Measurements from ENCODE around the gene ZBTB18.

Gene ZBTB18

GRCh38 chr1:244082969-244083368 is 31.9 kb downstream of the ZBTB18 start (continued):
- no peak for TF ChIP-seq TSHZ2 (CRISPR knock-in tag; IDR thresholded peaks at IDR 0.05)
- no peak for TF ChIP-seq ZNF70 (CRISPR knock-in tag; IDR thresholded peaks at IDR 0.05)
- no peak for TF ChIP-seq ESRRG (CRISPR knock-in tag; IDR thresholded peaks at IDR 0.05)
- TF ChIP-seq RARB (CRISPR knock-in tag; IDR thresholded peaks at IDR 0.05) = no peak
- no peak for TF ChIP-seq TOX (CRISPR knock-in tag; IDR thresholded peaks at IDR 0.05; ENCODE audit: borderline replicate concordance)
- TF ChIP-seq ARNTL (CRISPR knock-in tag; IDR thresholded peaks at IDR 0.05; ENCODE audit: borderline replicate concordance, low read depth) = no peak
- no peak for TF ChIP-seq ISL1 (CRISPR knock-in tag; IDR thresholded peaks at IDR 0.05)
- no peak for TF ChIP-seq CSDC2 (CRISPR knock-in tag; IDR thresholded peaks at IDR 0.05)
- no peak for TF ChIP-seq PPARA (CRISPR knock-in tag; IDR thresholded peaks at IDR 0.05; ENCODE audit: borderline replicate concordance)
- TF ChIP-seq BACH2 (CRISPR knock-in tag; IDR thresholded peaks at IDR 0.05; ENCODE audit: borderline replicate concordance) = no peak

- no peak for ATAC-seq
- TF ChIP-seq OSR1 (CRISPR knock-in tag; IDR thresholded peaks at IDR 0.05) (no peak), ZNF565 (CRISPR knock-in tag; conservative IDR thresholded peaks at IDR 0.05; ENCODE audit: low read depth) (no peak), ZNF70 (CRISPR knock-in tag; IDR thresholded peaks at IDR 0.05) (no peak), ESRRG (CRISPR knock-in tag; IDR thresholded peaks at IDR 0.05) (no peak), POU6F1 (CRISPR knock-in tag; IDR thresholded peaks at IDR 0.05; ENCODE audit: borderline replicate concordance, low read depth) (no peak), TSHZ2 (CRISPR knock-in tag; IDR thresholded peaks at IDR 0.05) (no peak), CSDC2 (CRISPR knock-in tag; IDR thresholded peaks at IDR 0.05) (no peak), PATZ1 (CRISPR knock-in tag; IDR thresholded peaks at IDR 0.05; ENCODE audit: borderline replicate concordance) (no peak), SNAI2 (CRISPR knock-in tag; IDR thresholded peaks at IDR 0.05) (no peak), CREB5 (CRISPR knock-in tag; IDR thresholded peaks at IDR 0.05; ENCODE audit: low read depth) (no peak)
These were observed 32.4 kb downstream of the ZBTB18 start for GRCh38 chr1:244083383-244083943.

GRCh38 chr1:244084763-244085162 is 33.7 kb downstream of the ZBTB18 start:
- ATAC-seq = no peak
- TF ChIP-seq CSRNP3 (CRISPR knock-in tag; IDR thresholded peaks at IDR 0.05) = no peak
- TF ChIP-seq ZNF8 (CRISPR knock-in tag; IDR thresholded peaks at IDR 0.05) = no peak
- TF ChIP-seq ZC3H10 (CRISPR knock-in tag; IDR thresholded peaks at IDR 0.05) = no peak
- TF ChIP-seq ZFP3 (CRISPR knock-in tag; IDR thresholded peaks at IDR 0.05) = no peak
- no peak for TF ChIP-seq TCF4 (CRISPR knock-in tag; IDR thresholded peaks at IDR 0.05; ENCODE audit: borderline replicate concordance)
- no peak for TF ChIP-seq ISL1 (CRISPR knock-in tag; IDR thresholded peaks at IDR 0.05)
- no peak for TF ChIP-seq POU6F1 (CRISPR knock-in tag; IDR thresholded peaks at IDR 0.05; ENCODE audit: borderline replicate concordance, low read depth)
- no peak for TF ChIP-seq TOX (CRISPR knock-in tag; IDR thresholded peaks at IDR 0.05; ENCODE audit: borderline replicate concordance)
- TF ChIP-seq ZFP30 (CRISPR knock-in tag; IDR thresholded peaks at IDR 0.05) = no peak
- no peak for TF ChIP-seq PPARA (CRISPR knock-in tag; IDR thresholded peaks at IDR 0.05; ENCODE audit: borderline replicate concordance)
- no peak for TF ChIP-seq CSDC2 (CRISPR knock-in tag; IDR thresholded peaks at IDR 0.05)
- TF ChIP-seq ARNTL (CRISPR knock-in tag; IDR thresholded peaks at IDR 0.05; ENCODE audit: borderline replicate concordance, low read depth) = no peak
- TF ChIP-seq SNAI2 (CRISPR knock-in tag; IDR thresholded peaks at IDR 0.05) = no peak
- TF ChIP-seq RARB (CRISPR knock-in tag; IDR thresholded peaks at IDR 0.05) = no peak

All from SK-N-SH treated with all-trans-retinoic acid at 6 μM for 48 hours (cell line).